HepG2 (cell line): ENCODE measurements around the gene IL1R1. TPM values are rescaled to one million over a fixed set of nuclear protein-coding genes. Genes with fewer than 3 reads are reported as not detected.
A peak's percentile ranks its signal among the peaks of the same experiment; 100 is the strongest.

Experiments used
- KAT8 ChIP-seq: IDR thresholded peaks from 2 replicates; pipeline ENCODE4 v1.6.1; 2016; ENCODE audit warnings: missing genetic modification reagents, missing compliant biosample characterization
- MTF1 ChIP-seq: sonication (generic); formaldehyde crosslinking; IDR thresholded peaks from 2 replicates; pipeline ENCODE4 v1.5.0; 2020; ENCODE audit warnings: missing genetic modification reagents
- POLR2AphosphoS5 ChIP-seq: IDR thresholded peaks from 2 replicates; pipeline ENCODE4 v1.6.1; 2012; ENCODE audit warnings: low read depth, low read length
- SOX5 ChIP-seq: IDR thresholded peaks from 2 replicates; pipeline ENCODE4 v1.6.1; 2016; ENCODE audit warnings: borderline replicate concordance
- ZSCAN21 ChIP-seq: sonication (generic); formaldehyde crosslinking; IDR thresholded peaks from 2 replicates; pipeline ENCODE4 v1.8.0; 2022; ENCODE audit warnings: mild to moderate bottlenecking, missing genetic modification reagents, moderate library complexity, borderline replicate concordance
- polyA plus RNA-seq, 8 experiments: library from polyadenylated mRNA; depleted of rRNA in 3 of 8; stranded (reverse) in 7 of 8; unstranded in 1 of 8; fragments of >200 nt; fragmentation: Illumina TruSeq in 4 of 8; extraction: Trizol in 4 of 8; gene quantifications; 2 replicates each; pipeline versions ENCODE4 v1.2.1 to v1.2.3, GENCODE V29; 2011 to 2016; ENCODE audit warnings: low read depth in 4 of 8, missing spikeins in 1 of 8, mixed read lengths in 1 of 8; ENCODE audit not compliant: insufficient read depth in 1 of 8
- total RNA-seq, 5 experiments: library from RNA; depleted of rRNA; stranded (reverse); fragments of >200 nt; fragmentation: Illumina TruSeq; extraction: Trizol; gene quantifications; 2 replicates each; pipeline ENCODE4 v1.2.3, GENCODE V29; 2016; ENCODE audit warnings: low read depth in 1 of 5
- TF ChIP-seq, protein P1 (sequence below), 2 experiments: fragments of 450-650 bp in 1 of 2; sonication (generic) in 1 of 2; formaldehyde crosslinking in 1 of 2; IDR thresholded peaks; 2 replicates each; pipeline versions ENCODE4 v1.6.1 to v1.8.0; 2016 to 2022; ENCODE audit warnings: antibody characterized with exemption in 1 of 2, mild to moderate bottlenecking in 1 of 2, missing genetic modification reagents in 1 of 2
- TF ChIP-seq, protein P2 (sequence below): IDR thresholded peaks from 2 replicates; pipeline ENCODE4 v1.6.1; 2016
- TF ChIP-seq, protein P3 (sequence below): IDR thresholded peaks from 2 replicates; pipeline ENCODE4 v1.6.1; 2016; ENCODE audit warnings: mild to moderate bottlenecking, missing biosample characterization, missing genetic modification reagents
- TF ChIP-seq, protein P4 (sequence below): sonication (generic); formaldehyde crosslinking; IDR thresholded peaks from 2 replicates; pipeline ENCODE4 v1.4.0; 2020; ENCODE audit warnings: missing genetic modification reagents
- TF ChIP-seq, protein P5 (sequence below): sonication (generic); formaldehyde crosslinking; IDR thresholded peaks from 2 replicates; pipeline ENCODE4 v1.8.0; 2022; ENCODE audit warnings: low read depth, missing genetic modification reagents

Gene IL1R1
- total and polyA plus RNA-seq, 2 of the 13 experiments (the other 11 are each of a cell fraction or from before 2014, with no cell fraction given): 38.0 to 93.1 TPM

DNA sequence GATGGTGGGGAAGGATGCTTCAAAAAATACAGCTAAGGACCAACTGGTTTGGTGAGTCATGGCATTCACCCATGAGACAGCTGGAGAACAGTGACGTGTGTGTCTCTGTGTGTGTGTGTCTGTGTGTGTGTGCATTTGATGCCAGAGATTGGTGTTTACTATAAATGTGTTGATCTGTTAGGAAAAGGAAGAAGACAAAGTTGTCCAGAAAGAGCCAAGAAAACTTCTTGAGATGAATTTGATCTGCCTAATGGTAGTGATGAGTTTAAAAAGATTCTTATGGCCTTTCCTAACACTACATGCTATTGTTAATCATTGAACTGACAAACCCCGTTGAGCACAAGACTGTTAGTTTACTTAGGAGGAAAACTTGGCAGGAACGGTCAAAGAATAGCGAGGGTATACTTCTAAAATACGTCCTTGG lies 36.4 kb upstream of the IL1R1 start (continued):
- TF ChIP-seq, protein P1, sequence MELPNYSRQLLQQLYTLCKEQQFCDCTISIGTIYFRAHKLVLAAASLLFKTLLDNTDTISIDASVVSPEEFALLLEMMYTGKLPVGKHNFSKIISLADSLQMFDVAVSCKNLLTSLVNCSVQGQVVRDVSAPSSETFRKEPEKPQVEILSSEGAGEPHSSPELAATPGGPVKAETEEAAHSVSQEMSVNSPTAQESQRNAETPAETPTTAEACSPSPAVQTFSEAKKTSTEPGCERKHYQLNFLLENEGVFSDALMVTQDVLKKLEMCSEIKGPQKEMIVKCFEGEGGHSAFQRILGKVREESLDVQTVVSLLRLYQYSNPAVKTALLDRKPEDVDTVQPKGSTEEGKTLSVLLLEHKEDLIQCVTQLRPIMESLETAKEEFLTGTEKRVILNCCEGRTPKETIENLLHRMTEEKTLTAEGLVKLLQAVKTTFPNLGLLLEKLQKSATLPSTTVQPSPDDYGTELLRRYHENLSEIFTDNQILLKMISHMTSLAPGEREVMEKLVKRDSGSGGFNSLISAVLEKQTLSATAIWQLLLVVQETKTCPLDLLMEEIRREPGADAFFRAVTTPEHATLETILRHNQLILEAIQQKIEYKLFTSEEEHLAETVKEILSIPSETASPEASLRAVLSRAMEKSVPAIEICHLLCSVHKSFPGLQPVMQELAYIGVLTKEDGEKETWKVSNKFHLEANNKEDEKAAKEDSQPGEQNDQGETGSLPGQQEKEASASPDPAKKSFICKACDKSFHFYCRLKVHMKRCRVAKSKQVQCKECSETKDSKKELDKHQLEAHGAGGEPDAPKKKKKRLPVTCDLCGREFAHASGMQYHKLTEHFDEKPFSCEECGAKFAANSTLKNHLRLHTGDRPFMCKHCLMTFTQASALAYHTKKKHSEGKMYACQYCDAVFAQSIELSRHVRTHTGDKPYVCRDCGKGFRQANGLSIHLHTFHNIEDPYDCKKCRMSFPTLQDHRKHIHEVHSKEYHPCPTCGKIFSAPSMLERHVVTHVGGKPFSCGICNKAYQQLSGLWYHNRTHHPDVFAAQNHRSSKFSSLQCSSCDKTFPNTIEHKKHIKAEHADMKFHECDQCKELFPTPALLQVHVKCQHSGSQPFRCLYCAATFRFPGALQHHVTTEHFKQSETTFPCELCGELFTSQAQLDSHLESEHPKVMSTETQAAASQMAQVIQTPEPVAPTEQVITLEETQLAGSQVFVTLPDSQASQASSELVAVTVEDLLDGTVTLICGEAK (IDR thresholded peaks at IDR 0.05): no peak
- TF ChIP-seq, protein P1 (CRISPR knock-in tag; IDR thresholded peaks at IDR 0.05): no peak
- TF ChIP-seq, protein P2, sequence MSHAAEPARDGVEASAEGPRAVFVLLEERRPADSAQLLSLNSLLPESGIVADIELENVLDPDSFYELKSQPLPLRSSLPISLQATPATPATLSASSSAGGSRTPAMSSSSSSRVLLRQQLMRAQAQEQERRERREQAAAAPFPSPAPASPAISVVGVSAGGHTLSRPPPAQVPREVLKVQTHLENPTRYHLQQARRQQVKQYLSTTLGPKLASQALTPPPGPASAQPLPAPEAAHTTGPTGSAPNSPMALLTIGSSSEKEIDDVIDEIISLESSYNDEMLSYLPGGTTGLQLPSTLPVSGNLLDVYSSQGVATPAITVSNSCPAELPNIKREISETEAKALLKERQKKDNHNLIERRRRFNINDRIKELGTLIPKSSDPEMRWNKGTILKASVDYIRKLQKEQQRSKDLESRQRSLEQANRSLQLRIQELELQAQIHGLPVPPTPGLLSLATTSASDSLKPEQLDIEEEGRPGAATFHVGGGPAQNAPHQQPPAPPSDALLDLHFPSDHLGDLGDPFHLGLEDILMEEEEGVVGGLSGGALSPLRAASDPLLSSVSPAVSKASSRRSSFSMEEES (CRISPR knock-in tag): peak; percentile 66; the same call in 1 of the 2 replicates
- no peak for TF ChIP-seq ZSCAN21
- TF ChIP-seq KAT8 (CRISPR knock-in tag): peak; percentile 43
- no peak for TF ChIP-seq MTF1 (CRISPR knock-in tag)
- TF ChIP-seq, protein P3, sequence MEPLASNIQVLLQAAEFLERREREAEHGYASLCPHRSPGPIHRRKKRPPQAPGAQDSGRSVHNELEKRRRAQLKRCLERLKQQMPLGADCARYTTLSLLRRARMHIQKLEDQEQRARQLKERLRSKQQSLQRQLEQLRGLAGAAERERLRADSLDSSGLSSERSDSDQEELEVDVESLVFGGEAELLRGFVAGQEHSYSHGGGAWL (CRISPR knock-in tag): no peak
- TF ChIP-seq POLR2AphosphoS5: no peak
- TF ChIP-seq, protein P4, sequence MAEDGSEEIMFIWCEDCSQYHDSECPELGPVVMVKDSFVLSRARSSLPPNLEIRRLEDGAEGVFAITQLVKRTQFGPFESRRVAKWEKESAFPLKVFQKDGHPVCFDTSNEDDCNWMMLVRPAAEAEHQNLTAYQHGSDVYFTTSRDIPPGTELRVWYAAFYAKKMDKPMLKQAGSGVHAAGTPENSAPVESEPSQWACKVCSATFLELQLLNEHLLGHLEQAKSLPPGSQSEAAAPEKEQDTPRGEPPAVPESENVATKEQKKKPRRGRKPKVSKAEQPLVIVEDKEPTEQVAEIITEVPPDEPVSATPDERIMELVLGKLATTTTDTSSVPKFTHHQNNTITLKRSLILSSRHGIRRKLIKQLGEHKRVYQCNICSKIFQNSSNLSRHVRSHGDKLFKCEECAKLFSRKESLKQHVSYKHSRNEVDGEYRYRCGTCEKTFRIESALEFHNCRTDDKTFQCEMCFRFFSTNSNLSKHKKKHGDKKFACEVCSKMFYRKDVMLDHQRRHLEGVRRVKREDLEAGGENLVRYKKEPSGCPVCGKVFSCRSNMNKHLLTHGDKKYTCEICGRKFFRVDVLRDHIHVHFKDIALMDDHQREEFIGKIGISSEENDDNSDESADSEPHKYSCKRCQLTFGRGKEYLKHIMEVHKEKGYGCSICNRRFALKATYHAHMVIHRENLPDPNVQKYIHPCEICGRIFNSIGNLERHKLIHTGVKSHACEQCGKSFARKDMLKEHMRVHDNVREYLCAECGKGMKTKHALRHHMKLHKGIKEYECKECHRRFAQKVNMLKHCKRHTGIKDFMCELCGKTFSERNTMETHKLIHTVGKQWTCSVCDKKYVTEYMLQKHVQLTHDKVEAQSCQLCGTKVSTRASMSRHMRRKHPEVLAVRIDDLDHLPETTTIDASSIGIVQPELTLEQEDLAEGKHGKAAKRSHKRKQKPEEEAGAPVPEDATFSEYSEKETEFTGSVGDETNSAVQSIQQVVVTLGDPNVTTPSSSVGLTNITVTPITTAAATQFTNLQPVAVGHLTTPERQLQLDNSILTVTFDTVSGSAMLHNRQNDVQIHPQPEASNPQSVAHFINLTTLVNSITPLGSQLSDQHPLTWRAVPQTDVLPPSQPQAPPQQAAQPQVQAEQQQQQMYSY: no peak; the same call in 1 of the 2 replicates
- TF ChIP-seq SOX5: peak; percentile 85; the same call in 1 of the 2 replicates
- TF ChIP-seq, protein P5, sequence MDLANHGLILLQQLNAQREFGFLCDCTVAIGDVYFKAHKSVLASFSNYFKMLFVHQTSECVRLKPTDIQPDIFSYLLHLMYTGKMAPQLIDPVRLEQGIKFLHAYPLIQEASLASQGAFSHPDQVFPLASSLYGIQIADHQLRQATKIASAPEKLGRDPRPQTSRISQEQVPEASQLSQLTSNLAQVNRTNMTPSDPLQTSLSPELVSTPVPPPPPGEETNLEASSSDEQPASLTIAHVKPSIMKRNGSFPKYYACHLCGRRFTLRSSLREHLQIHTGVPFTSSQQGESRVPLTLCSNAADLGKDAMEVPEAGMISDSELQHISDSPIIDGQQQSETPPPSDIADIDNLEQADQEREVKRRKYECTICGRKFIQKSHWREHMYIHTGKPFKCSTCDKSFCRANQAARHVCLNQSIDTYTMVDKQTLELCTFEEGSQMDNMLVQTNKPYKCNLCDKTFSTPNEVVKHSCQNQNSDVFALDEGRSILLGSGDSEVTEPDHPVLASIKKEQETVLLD (CRISPR knock-in tag): no peak
